GM11168 (cell line): ENCODE data around the gene NFATC3.

ENCODE experiments used
- in situ Hi-C: fragments of 300-500 bp; cut with MboI; formaldehyde crosslinking; loops from one replicate; pipeline ENCODE4 v1.12.0; 2022; ENCODE audit warnings: low sequenced_read_pairs; ENCODE audit not compliant: unreplicated experiment

The NFATC3 gene

GRCh38 chr16:68085259-68086071, at the start of gene NFATC3:
NFATC3 (plus strand) TSS chr16:68085370; CDS start chr16:68085682, 312 bp downstream.
- in situ Hi-C loops: no loop called here

- in situ Hi-C loops: no loop called here
These were observed 47.2 kb upstream of the NFATC3 start for GRCh38 chr16:68037841-68038597.

GRCh38 chr16:68040506-68041288, 44.5 kb upstream of the NFATC3 start:
- in situ Hi-C loops: loop anchor here (5.0 kb wide), 1 partner anchor 38 kb away; no protein-coding TSS in a partner anchor

GRCh38 chr16:68041783-68042182, 43.4 kb upstream of the NFATC3 start:
- in situ Hi-C loops: loop anchor here (5.0 kb wide), 1 partner anchor 39 kb away; no protein-coding TSS in a partner anchor

GRCh38 chr16:68046106-68046505, 39.1 kb upstream of the NFATC3 start:
- in situ Hi-C loops: no loop called here

GRCh38 chr16:68047987-68048386, 37.2 kb upstream of the NFATC3 start:
- in situ Hi-C loops: no loop called here

- in situ Hi-C loops: no loop called here
These were observed 35.7 kb upstream of the NFATC3 start for GRCh38 chr16:68049449-68049848.

- in situ Hi-C loops: no loop called here
These were observed 29.8 kb upstream of the NFATC3 start for GRCh38 chr16:68055395-68055794.

- in situ Hi-C loops: no loop called here
These were observed 25.4 kb upstream of the NFATC3 start for GRCh38 chr16:68059804-68060203.

- in situ Hi-C loops: no loop called here
These were observed 23.8 kb upstream of the NFATC3 start for GRCh38 chr16:68061396-68061795.

- in situ Hi-C loops: no loop called here
These were observed 22.2 kb upstream of the NFATC3 start for GRCh38 chr16:68062910-68063393.

- in situ Hi-C loops: no loop called here
These were observed 20.3 kb upstream of the NFATC3 start for GRCh38 chr16:68064791-68065365.

GRCh38 chr16:68065716-68066305, 19.4 kb upstream of the NFATC3 start:
- in situ Hi-C loops: no loop called here

- in situ Hi-C loops: no loop called here
These were observed 18.4 kb upstream of the NFATC3 start for GRCh38 chr16:68066763-68067162.

- in situ Hi-C loops: no loop called here
These were observed 16.2 kb upstream of the NFATC3 start for GRCh38 chr16:68068926-68069325.

- in situ Hi-C loops: loop anchor here (5.0 kb wide), 1 partner anchor 158 kb away; no protein-coding TSS in a partner anchor
These were observed 15.5 kb upstream of the NFATC3 start for GRCh38 chr16:68069511-68070248.

- in situ Hi-C loops: loop anchor here (5.0 kb wide), 1 partner anchor 157 kb away; no protein-coding TSS in a partner anchor
These were observed 14.9 kb upstream of the NFATC3 start for GRCh38 chr16:68070249-68070730.

- in situ Hi-C loops: loop anchor here (5.0 kb wide), 1 partner anchor 156 kb away; no protein-coding TSS in a partner anchor
These were observed 14.2 kb upstream of the NFATC3 start for GRCh38 chr16:68070806-68071517.
